ENCODE measurements around the gene PITPNB.

- TF ChIP-seq POLR2A (IDR thresholded peaks at IDR 0.05) (no peak), EP300 (IDR thresholded peaks at IDR 0.05) (no peak), POLR2AphosphoS5 (IDR thresholded peaks at IDR 0.05) (no peak)
- TF ChIP-seq, protein P1, sequence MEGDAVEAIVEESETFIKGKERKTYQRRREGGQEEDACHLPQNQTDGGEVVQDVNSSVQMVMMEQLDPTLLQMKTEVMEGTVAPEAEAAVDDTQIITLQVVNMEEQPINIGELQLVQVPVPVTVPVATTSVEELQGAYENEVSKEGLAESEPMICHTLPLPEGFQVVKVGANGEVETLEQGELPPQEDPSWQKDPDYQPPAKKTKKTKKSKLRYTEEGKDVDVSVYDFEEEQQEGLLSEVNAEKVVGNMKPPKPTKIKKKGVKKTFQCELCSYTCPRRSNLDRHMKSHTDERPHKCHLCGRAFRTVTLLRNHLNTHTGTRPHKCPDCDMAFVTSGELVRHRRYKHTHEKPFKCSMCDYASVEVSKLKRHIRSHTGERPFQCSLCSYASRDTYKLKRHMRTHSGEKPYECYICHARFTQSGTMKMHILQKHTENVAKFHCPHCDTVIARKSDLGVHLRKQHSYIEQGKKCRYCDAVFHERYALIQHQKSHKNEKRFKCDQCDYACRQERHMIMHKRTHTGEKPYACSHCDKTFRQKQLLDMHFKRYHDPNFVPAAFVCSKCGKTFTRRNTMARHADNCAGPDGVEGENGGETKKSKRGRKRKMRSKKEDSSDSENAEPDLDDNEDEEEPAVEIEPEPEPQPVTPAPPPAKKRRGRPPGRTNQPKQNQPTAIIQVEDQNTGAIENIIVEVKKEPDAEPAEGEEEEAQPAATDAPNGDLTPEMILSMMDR (IDR thresholded peaks at IDR 0.05): no peak
Measured at GRCh38 chr22:27848005-27848404, 71.1 kb downstream of the PITPNB start.

Measured in suprapubic skin (tissue), 4 donors.